GM15510 (cell line): ENCODE data around the gene SCNN1A.

ENCODE experiments used
- POLR2A ChIP-seq: IDR thresholded peaks from 3 replicates; pipeline ENCODE4 v1.6.1; 2011; ENCODE audit warnings: borderline replicate concordance; ENCODE audit not compliant: insufficient read length; ENCODE audit errors: extremely low read depth

The SCNN1A gene

DNA sequence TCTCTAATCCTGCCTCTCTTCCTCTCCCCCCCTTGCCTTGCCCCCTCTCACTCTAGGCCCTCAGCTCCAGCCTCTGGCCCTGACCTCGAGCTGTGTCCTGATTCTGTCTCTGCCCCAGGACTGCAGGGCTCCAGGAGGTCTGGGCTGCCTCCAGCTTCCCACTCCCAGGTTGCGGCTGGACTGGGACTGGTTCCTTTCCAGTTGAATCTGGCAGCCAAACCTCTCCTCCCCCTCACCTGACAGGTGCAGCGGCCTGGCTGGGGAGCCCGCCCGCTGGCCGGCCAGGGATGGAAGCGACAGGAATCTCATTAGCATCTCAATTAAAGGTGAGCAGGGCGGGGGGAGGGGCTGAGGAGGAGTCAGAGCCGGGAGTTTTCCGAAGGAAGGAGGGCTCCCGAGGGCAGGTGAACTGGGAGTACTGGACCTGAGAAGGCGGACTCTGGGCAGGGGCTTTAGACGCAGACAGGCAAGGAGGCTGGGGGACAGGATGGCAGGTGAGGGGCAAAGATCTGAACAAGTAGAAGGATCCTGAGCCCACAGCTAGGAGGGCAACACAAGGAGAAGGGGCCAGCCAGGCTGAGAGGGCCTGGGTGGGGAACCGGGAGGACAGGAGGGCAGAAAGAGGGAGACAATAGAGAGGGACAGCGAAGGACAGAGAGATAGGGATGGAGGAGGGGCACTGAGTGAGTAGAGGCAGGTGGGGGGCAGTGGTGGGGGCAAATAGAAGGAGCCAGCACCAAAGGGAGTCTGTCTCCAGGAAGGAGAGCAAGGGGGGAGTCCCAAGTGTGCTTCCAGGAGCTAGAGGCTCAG is at the start of gene SCNN1A:
Gene SCNN1A, minus strand, starts transcription at position 295 of the 810 bp plus-strand sequence. CDS start 780 bp downstream, outside the sequence.
- TF ChIP-seq POLR2A, result no peak

DNA sequence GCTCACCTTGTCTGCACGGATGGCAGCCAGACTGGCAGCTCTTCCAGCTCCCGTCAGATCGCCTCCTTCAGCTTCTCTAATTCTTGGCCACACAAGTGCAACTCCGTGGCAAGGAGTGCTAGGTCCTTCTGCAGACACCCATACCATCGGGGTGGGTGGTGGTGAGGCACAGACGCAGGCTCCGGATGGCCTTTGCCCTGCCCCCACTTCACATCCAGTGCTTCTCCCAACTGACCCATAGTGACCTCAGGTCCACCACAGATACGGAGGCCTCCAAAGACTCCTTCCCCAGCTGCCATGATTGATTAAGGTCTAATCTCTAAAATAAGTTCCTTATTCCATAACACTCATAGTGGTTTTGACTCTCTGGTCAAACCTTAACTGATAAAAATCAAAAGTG is 49.5 kb upstream of the SCNN1A start:
- TF ChIP-seq POLR2A, result no peak

DNA sequence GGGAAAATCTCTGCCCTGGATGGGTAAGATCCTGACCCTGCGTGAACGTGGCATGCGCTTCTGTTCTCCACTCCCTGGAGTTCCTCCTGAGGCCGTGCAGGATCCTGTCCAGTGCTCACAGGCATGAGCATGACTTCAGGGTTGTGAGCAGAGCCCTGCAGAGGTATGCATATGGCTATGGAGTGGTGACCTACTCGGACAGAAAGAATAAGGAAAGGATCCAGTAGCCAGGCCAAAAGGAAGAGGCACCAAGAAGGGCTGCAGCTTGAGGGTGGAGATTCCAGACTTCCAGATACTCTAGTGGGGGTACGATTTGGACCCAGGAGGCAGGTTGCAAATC is 48.6 kb upstream of the SCNN1A start:
- no peak for TF ChIP-seq POLR2A

DNA sequence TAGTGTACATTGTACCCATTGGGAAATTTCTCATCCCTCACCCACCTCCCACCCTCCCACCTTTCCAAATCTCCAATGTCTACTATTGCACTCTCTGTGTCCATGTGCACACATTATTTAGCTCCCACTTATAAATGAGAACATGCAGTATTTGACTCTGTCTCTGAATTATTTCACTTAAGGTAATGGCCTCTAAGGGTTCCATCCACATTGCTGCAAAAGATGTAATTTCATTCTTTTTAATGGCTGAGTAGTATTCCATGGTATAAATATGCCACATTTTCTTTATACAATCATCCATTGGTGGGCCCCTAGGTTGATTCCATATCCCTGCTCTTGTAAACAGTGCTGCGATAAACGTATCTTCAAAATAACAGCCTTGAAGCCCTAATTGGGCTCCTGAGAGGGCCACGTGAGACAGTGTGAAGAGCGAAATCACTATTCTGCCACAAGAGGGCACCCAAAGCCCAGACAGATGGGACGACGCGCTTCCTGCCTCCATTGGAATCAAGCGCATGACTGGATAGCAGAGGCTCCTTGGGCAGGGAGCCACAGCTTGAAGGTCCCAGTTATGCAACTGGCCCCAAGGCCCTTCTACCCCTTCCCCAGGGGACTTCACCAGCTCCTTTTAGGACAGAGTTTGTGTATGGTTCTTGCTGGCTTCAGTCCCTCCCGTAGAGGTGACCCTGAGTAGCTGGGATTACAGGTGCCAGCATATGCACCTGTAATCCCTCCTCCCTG is 48.1 kb upstream of the SCNN1A start:
- no peak for TF ChIP-seq POLR2A

DNA sequence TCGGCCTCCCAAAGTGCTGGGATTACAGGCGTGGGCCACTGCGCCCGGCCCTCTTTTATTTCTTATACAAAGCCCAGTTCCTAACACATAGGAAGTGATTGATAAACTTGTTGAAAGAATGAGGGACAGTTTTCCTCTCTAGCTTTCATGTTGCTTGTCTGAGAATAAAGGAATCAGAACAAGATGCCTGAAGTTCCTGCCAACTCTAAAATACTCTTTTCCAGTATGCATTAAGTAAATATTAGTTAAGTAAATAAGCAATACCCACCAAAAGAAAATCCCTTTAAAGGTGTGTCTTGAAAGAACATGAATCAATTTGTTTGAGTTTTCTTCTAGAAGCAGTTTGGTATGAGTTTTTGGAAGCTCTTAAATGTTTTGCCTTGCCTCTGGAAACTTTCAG is 45.0 kb upstream of the SCNN1A start:
- TF ChIP-seq POLR2A, result no peak

DNA sequence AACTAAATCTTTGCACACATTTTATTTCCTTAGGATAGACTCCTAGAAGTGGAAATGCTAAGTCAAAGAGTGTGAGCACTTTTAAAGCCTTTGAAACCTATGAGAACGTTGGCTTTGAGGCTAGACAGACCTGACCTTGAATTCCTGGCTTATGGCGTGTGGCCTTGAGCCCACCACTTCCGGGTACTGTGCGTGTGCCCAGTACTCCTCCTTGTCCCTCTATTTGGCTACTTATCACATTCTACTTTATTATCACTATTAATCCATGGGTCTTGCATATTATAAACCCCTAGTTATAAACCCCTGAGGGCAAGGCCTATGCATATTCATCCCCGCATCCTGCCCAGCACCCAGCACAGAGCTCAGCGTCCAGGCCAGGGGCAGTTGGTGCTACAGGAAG is 43.4 kb upstream of the SCNN1A start:
- no peak for TF ChIP-seq POLR2A

DNA sequence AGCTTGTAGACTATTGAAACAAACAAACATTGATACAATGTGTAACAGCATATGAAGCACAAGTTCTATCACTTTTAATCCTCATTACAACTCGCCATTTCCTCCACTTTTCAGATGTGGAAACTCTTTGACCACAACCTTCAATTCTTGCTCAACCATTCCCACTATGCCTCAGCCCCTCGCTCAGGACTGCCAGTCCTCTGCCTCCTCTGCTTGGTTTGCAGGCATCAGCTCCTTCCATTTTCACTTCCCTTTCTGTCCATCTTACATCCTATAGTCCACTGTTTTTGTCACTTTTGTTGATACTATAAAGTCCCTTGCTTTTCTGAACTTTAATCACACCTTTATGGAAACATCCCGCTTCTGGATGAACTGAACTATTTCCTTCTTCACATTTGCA is 41.2 kb upstream of the SCNN1A start:
- no peak for TF ChIP-seq POLR2A

DNA sequence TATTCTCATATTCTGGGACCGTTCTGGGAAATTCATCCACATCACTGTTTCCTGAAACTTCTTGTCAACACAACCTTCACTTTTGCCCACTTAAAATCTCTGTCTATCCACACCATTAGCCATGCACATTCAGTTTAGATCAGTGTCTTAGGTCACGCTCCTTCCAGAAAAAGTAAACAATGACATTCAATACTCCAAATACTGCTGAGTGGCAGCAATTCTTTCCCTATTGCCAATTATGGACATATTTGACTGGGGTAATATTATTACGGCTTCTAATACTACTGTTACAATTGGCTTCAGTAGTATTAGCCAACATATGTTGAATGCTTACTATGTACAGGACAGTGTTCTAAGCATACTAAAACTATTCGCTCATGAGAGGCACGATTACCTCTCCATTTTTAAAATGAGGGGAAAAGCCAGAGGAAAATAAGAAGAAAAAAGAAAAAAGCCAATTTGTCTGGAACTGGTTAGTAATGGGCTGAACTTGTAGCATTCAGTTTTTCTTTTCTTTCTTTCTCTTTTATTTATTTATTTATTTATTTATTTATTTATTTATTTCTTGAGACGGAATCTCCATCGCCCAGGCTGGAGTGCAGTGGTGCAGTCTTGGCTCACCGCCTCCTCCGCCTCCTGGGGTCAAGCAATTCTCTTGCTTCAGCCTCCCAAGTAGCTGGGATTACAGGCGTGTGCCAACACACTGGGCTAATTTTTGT is 32.0 kb upstream of the SCNN1A start:
- TF ChIP-seq POLR2A, result no peak

DNA sequence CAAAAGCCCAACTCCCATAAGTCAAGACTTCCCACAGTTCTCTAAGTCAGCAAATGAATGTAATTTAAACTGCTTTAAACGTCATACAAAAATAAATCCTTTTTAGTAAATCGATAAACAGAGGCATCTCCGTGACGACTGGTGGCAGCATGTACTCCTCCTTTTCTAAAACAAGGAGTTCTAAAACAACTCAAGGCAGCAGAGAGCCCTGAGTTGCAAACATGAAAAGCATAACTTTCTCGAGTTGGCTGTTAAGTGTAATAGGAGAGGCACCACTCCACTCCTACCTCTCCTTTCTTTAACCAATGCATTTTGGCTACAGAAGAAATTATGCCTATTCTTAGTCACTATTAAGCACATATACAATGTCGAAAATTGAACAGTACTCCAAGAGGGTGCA is 30.6 kb upstream of the SCNN1A start:
- no peak for TF ChIP-seq POLR2A

DNA sequence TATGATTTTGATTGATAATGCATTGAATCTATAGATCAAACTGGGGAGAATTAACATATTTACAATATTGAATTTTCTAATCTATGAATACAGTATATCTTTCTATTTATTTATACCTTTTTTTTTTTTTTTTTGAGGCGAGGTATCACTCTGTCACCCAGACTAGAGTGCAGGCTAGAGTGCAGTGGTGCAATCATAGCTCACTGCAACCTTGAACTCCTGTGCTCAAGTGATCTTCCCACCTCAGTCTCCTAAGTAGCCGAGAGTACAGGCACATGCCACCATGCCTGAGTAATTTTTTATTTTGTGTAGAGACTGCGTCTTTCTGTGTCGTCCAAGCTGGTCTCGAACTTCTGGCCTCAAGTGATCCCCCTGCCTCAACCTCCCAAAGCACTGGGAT is 29.0 kb upstream of the SCNN1A start:
- no peak for TF ChIP-seq POLR2A

DNA sequence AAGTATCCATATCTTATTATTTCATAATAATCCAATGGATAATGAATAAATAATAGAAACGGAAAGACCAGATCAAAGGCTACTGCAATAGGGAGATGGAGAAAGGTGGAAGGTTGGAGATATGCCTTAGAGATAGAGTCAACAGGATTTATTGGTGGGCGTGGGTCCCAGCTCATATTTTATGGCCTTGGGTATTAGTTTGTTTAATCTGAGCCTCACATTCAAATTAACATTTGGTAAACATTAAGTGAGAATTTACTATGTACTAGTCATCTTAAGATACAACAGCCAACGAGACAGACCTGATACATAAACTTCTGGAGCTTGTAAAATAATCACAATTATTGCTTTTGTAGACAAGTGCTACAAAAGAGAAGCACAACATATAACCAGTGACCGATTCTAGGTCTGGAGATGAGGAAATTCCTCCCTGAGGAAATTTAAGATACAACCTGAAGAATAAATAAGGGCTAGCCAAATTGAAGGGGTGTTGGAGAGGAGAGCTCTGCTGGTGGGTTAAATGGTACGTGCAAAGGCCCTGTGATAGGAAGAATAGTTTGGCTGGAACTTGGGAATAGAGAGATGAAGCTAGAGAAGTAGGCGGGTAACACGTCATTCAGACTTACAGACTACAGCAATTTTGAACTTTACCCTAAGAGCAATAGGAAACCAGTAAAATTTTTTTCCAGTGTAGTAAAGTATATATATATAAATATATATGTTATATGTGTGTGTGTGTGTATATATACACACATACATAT is 24.7 kb upstream of the SCNN1A start:
- TF ChIP-seq POLR2A, result no peak

DNA sequence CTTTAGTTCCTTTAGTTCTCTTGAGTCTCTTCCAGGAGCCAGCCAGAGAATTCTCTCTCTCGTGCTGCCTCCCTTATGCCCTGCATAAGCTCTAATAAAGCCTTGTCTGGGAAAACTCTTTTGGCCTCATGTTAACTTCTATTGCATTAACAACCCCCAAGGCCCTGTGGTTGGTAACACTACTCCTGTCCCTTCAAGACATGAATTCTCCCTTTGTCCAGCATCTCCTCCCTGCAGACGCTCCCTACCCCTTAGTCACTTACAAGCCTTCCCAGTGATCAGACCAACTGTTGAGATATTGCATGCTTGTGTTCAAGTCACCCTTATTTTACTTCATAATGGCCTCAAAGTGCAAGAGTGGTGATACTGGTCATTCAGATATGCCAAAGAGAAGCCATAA is 20.7 kb upstream of the SCNN1A start:
- TF ChIP-seq POLR2A, result no peak

DNA sequence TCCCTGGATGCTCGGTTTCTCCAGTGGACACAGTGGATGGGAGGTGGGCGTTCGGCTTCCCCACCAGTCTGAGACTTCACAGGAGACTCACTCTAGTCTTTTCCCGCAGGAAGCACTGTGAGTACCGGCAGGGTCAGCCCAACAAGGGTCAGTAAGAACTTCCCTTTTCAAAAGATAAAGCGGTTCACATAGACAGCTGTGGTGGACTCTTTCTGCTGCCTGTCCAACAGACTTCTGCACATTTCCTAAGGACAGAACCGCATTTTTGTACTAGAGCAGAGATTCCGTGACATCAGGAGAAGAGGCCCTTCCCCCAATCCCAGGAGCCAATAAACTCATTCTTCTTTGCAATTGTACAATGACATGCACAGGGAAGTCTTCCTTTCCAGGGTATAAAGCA is 19.0 kb upstream of the SCNN1A start:
- no peak for TF ChIP-seq POLR2A

DNA sequence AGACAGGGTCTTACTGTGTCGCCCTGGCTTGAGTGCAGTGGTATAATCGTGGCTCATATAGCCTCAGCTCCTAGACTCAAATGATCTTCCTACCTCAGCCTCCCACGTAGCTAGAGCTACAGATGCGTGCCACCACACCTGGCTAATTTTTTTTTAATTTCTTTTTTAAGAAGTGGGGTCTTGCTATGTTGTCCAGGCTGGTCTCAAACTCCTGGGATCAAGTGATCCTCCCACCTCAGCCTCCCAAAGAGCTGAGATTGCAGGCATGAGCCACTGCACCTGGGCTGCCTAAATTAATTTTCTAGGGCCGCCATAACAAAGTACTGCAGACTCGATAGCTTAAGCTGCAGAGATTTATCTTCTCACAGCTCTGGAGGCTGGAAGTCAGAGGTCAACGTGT is 17.7 kb upstream of the SCNN1A start:
- TF ChIP-seq POLR2A, result no peak

DNA sequence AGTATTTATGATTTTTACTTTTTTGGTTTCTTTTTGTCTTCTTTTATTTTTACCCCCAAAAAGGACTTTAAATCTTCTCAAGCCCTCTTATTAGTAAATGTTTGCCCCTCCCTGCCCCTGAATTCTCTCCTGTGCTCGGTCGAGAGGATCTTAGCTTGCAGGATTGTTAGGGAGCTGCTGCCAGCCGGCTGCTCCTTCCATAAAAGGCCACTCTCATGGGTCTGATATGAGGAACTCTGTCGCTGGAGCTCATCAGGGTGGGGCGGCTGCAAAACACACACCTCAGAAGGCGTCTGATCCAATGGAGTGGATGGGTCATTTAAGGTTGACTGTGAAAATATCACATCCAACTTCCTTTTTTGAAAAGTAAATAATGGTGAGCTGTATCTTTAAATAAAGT is 17.1 kb upstream of the SCNN1A start:
- TF ChIP-seq POLR2A, result no peak

DNA sequence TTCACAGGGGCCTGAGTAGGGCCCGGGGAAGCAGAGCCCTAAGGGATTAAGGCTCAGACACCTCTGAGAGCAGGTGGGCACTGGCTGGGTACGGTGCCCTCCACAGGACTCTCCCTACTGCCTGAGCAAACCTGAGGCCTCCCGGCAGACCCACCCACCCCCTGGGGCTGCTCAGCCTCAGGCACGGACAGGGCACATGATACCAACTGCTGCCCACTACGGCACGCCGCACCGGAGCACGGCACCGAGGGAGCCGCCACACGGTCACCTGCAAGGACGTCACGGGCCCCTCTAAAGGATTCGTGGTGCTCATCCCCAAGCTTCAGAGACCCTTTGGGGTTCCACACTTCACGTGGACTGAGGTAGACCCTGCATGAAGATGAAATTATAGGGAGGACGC is 15.7 kb upstream of the SCNN1A start:
- no peak for TF ChIP-seq POLR2A
